K562 (cell line): ENCODE data around the gene CABLES1. TPM values are rescaled to one million over a fixed set of nuclear protein-coding genes. Genes with fewer than 3 reads are reported as not detected.

Experiments
- ATAC-seq: fragments of 200-7000 bp; cut with Tn5 transposase; 3 replicates; pipeline ENCODE4 v1.9.1; 2020; ENCODE audit warnings: moderate library complexity
- BruUV-seq: library from RNA; stranded (reverse); fragments of 400-500 nt; replicated peaks from 2 replicates; lab custom pipeline; 2021; lab: Mats Ljungman, UMichigan
- CTCF ChIA-PET: fragments of 300-600 bp; formaldehyde crosslinking; extraction: SDS; loops from one replicate; lab custom pipeline; 2021; ENCODE audit warnings: low intra/inter-chr PET ratio; lab: Yijun Ruan, JAX
- POLR2A ChIA-PET: fragments of 300-600, 350-650 bp; sonication (Branson Sonifier 250); formaldehyde crosslinking; extraction: SDS; loops from one replicate; lab custom pipeline; 2021; ENCODE audit warnings: antibody characterized with exemption, inconsistent platforms; lab: Yijun Ruan, JAX
- DNase-seq, 4 experiments: peaks; one replicate each; pipeline versions ENCODE4 v3.0.0 to v3.0.0-alpha.2; 2011 to 2018; ENCODE audit warnings: low spot score in 3 of 4, mixed read lengths in 3 of 4; ENCODE audit errors: extremely low read depth in 1 of 4
- FAIRE-seq: peaks from 2 replicates; lab custom pipeline; 2011; peaks lifted over from hg19 to GRCh38; lab: Jason Lieb, UNC
- H2AFZ ChIP-seq: 2 replicates; pipeline ENCODE4 v1.6.0; 2011; ENCODE audit warnings: low read depth, low read length, control low read depth, inconsistent platforms
- H3K27ac ChIP-seq: fragments of 200-600 bp; 3 replicates; pipeline ENCODE4 v1.8.0; 2011; ENCODE audit warnings: low read depth, mild to moderate bottlenecking, control low read depth, inconsistent platforms, low read length, moderate library complexity, mixed read lengths; ENCODE audit errors: extremely low read depth
- H3K27me3 ChIP-seq, 2 experiments: fragments of 300-600 bp in 1 of 2; 2 replicates in 1 of 2; 3 replicates in 1 of 2; pipeline versions ENCODE4 v1.6.0 to v1.8.0; 2011; ENCODE audit warnings: inconsistent platforms in 2 of 2, low read length in 2 of 2, mild to moderate bottlenecking in 1 of 2, mixed read lengths in 1 of 2, moderate library complexity in 1 of 2; ENCODE audit not compliant: control insufficient read depth in 2 of 2, insufficient read depth in 2 of 2
- H3K36me3 ChIP-seq: fragments of 300-600 bp; 3 replicates; pipeline ENCODE4 v1.8.0; 2011; ENCODE audit warnings: mild to moderate bottlenecking, low read length, inconsistent platforms; ENCODE audit not compliant: control insufficient read depth, insufficient read depth
- H3K4me1 ChIP-seq, 2 experiments: fragments of 200-600 bp in 1 of 2; replicated peaks in 1 of 2; 2 replicates in 1 of 2; 3 replicates in 1 of 2; pipeline versions ENCODE4 v1.5.1 to v1.8.0; 2011; ENCODE audit warnings: inconsistent platforms in 2 of 2, low read length in 2 of 2, mild to moderate bottlenecking in 1 of 2, mixed read lengths in 1 of 2, moderate library complexity in 1 of 2; ENCODE audit not compliant: control insufficient read depth in 2 of 2, insufficient read depth in 2 of 2
- H3K4me2 ChIP-seq: 2 replicates; pipeline ENCODE4 v1.6.1; 2011; ENCODE audit warnings: low read length, control low read depth, inconsistent platforms, mixed read lengths; ENCODE audit not compliant: insufficient read depth
- H3K4me3 ChIP-seq: fragments of 200-600 bp; sonication (generic), shearing (Covaris generic); 2 replicates; pipeline ENCODE4 v1.5.1; 2016; ENCODE audit warnings: control low read depth, inconsistent platforms
- H3K79me2 ChIP-seq: fragments of 200-600 bp; 3 replicates; pipeline ENCODE4 v1.8.0; 2011; ENCODE audit warnings: low read length, inconsistent platforms; ENCODE audit not compliant: control insufficient read depth, insufficient read depth
- H3K9ac ChIP-seq, 2 experiments: 2 replicates each; pipeline versions ENCODE4 v1.6.0 to v1.6.1; 2011; ENCODE audit warnings: low read depth in 2 of 2, low read length in 2 of 2, control low read depth in 1 of 2, inconsistent platforms in 1 of 2, mild to moderate bottlenecking in 1 of 2, mixed read lengths in 1 of 2; ENCODE audit not compliant: insufficient read depth in 1 of 2
- H3K9me1 ChIP-seq: one replicate; pipeline ENCODE4 v1.6.0; 2011; ENCODE audit warnings: inconsistent platforms, mild to moderate bottlenecking, low read length, moderate library complexity; ENCODE audit not compliant: control insufficient read depth, insufficient read depth
- H3K9me3 ChIP-seq: replicated peaks from 2 replicates; pipeline ENCODE4 v1.5.1; 2011; ENCODE audit warnings: low read depth, low read length, inconsistent platforms; ENCODE audit not compliant: control insufficient read depth, insufficient read depth
- H4K20me1 ChIP-seq: replicated peaks from 2 replicates; pipeline ENCODE4 v1.6.1; 2011; ENCODE audit warnings: low read length, inconsistent platforms, mixed read lengths; ENCODE audit not compliant: control insufficient read depth, insufficient read depth
- CREBBP ChIP-seq: IDR thresholded peaks from one replicate; pipeline ENCODE4 v1.6.1; 2012; ENCODE audit warnings: low read depth, mild to moderate bottlenecking, control low read depth, inconsistent platforms, low read length
- GTF3C2 ChIP-seq: IDR thresholded peaks from 3 replicates; pipeline ENCODE4 v1.6.1; 2011; ENCODE audit warnings: borderline replicate concordance, mild to moderate bottlenecking, moderate library complexity; ENCODE audit not compliant: insufficient read length; ENCODE audit errors: extremely low read depth
- HDAC2 ChIP-seq: fragments of 450-650 bp; IDR thresholded peaks from 2 replicates; pipeline ENCODE4 v1.6.1; 2016; ENCODE audit warnings: mild to moderate bottlenecking
- MEIS2 ChIP-seq: fragments of 450-650 bp; IDR thresholded peaks from 2 replicates; pipeline ENCODE4 v1.6.1; 2014; ENCODE audit warnings: mild to moderate bottlenecking; ENCODE audit not compliant: partially characterized antibody
- NBN ChIP-seq: fragments of 450-650 bp; IDR thresholded peaks from 2 replicates; pipeline ENCODE4 v1.6.1; 2016; ENCODE audit warnings: low read depth, mild to moderate bottlenecking
- PCBP1 ChIP-seq: fragments of 200-400 bp; formaldehyde crosslinking; IDR thresholded peaks from 2 replicates; pipeline ENCODE4 v1.6.1; 2018; ENCODE audit warnings: mild to moderate bottlenecking, low read depth, low read length; ENCODE audit not compliant: poor library complexity, severe bottlenecking
- POLR2AphosphoS5 ChIP-seq: IDR thresholded peaks from 2 replicates; pipeline ENCODE4 v1.6.1; 2011; ENCODE audit warnings: mild to moderate bottlenecking, low read depth, low read length, moderate library complexity; ENCODE audit not compliant: control insufficient read depth, insufficient read depth
- SIRT6 ChIP-seq: IDR thresholded peaks from one replicate; pipeline ENCODE4 v1.6.1; 2012; ENCODE audit warnings: low read depth, mild to moderate bottlenecking, control low read depth, inconsistent platforms, low read length, moderate library complexity
- SRSF1 ChIP-seq: fragments of 200-400 bp; formaldehyde crosslinking; IDR thresholded peaks from 2 replicates; pipeline ENCODE4 v1.6.1; 2017; ENCODE audit warnings: mild to moderate bottlenecking, low read depth, low read length, moderate library complexity
- ZFP1 ChIP-seq: fragments of 450-650 bp; formaldehyde crosslinking; IDR thresholded peaks from 2 replicates; pipeline ENCODE4 v1.4.0; 2020; ENCODE audit warnings: mild to moderate bottlenecking, mixed read lengths
- ZZZ3 ChIP-seq: fragments of 450-650 bp; IDR thresholded peaks from 2 replicates; pipeline ENCODE4 v1.6.1; 2016; ENCODE audit warnings: antibody characterized with exemption, mild to moderate bottlenecking, moderate library complexity
- WGBS: fragments of 100-300 bp; shearing (Covaris generic); methylation state at CpG from one replicate; pipeline ENCODE4 v1.1.6; 2016; ENCODE audit warnings: low coverage, mixed read lengths; ENCODE audit not compliant: insufficient coverage; ENCODE audit errors: missing lambda C conversion rate; 5-methylcytosine and 5-hydroxymethylcytosine counted together
- in situ Hi-C: fragments of 300-500 bp; cut with MboI; formaldehyde crosslinking; loops from 4 replicates; pipeline ENCODE4 v1.15.0; 2018; ENCODE audit warnings: inconsistent platforms, mixed read lengths
- intact Hi-C: fragments of 100-400 bp; cut with micrococcal nuclease; formaldehyde crosslinking; loops from 2 replicates; pipeline ENCODE4 v1.14.2; 2022
- polyA plus RNA-seq, 8 experiments: library from polyadenylated mRNA; depleted of rRNA in 4 of 8; stranded (reverse) in 5 of 8; unstranded in 3 of 8; fragments of >200 nt; fragmentation: Nextera tagmentation in 2 of 8; fragmentation: Illumina TruSeq in 1 of 8; extraction: Ambion mirVana in 2 of 8; extraction: Trizol in 1 of 8; gene quantifications; 2 replicates each; pipeline versions ENCODE4 v1.2.1 to v1.2.3, GENCODE V29; 2011 to 2014; ENCODE audit warnings: inconsistent platforms in 1 of 8, missing spikeins in 1 of 8
- total RNA-seq, 7 experiments: library from RNA; depleted of rRNA in 6 of 7; stranded (reverse); fragments of >200 nt in 6 of 7; fragmentation: Illumina TruSeq in 2 of 7; extraction: Trizol in 2 of 7; gene quantifications; 2 replicates each; pipeline versions ENCODE4 v1.2.1 to v1.2.3, GENCODE V29; 2011 to 2021; ENCODE audit warnings: low replicate concordance in 1 of 7
- TF ChIP-seq, protein P1 (sequence below), 2 experiments: fragments of 250-450 bp in 1 of 2; fragments of 450-650 bp in 1 of 2; sonication (Bioruptor Pico) in 1 of 2; IDR thresholded peaks; 2 replicates each; pipeline versions ENCODE4 v1.6.1 to v1.8.0; 2016 to 2021; ENCODE audit warnings: mild to moderate bottlenecking in 2 of 2, moderate library complexity in 2 of 2, missing compliant biosample characterization in 1 of 2, missing genetic modification characterization in 1 of 2

Gene CABLES1
- total and polyA plus RNA-seq, 9 of the 15 experiments (the other 6 are each of a cell fraction or from before 2014, with no cell fraction given): 0.04 to 0.10 (median 0.06) TPM; not detected in 3

DNA sequence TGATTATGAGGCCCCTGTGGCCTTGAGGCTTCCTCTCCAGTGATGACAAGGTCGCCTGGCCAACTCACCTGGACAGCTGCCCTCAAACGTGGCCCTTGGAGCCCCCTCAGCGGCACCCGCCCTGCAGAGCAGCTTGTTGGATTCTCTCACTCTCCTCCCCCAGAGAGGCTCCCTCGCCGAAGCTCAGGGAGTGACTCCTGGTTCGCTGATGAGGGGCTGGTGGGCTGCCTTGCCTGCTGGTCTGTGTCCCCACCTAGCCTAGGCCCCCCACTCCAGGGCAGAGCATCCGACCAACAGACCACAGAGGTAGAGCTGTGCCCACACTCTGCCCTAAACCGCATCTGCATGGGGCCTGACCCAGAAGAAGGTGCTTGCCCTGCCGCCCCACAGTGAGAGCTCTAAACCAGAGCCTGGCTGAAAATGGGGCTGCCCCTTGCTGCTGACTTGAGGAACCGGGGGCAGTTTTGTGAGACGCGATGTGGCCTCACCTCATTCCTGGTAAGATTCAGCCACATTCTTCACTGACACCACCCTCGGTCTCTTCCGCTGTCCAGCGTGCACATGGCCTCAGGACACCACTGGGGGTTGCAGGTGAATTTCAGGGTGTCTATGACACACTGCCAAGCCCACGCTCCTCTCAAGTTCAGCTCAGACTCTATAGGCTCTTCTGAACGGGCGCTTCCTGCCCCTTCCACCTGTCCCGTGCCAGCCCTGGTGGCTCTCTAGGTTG is 131.6 kb downstream of the CABLES1 start:
- H3K4me3 ChIP-seq: no peak overlapping the region
- H3K27me3 ChIP-seq: no peaks in the 10 kb centered on the region; a peak in 1 of 5 replicates
- H3K9me1 ChIP-seq: no peaks in the 10 kb centered on the region
- FAIRE-seq: no peak
- no peak overlapping the region for H3K4me2 ChIP-seq
- WGBS: 38% methylated on average over 20 of the region's 20 CpGs
- no peak for DNase-seq
- POLR2A ChIA-PET: interaction anchor here (0.7 to 1.0 kb wide), 2 partner anchors 37 to 266 kb away, joined by 3 read pairs; no protein-coding TSS in a partner anchor
- H3K9me3 ChIP-seq: peaks cover 6% of the 10 kb centered on the region
- H2AFZ ChIP-seq: no peak overlapping the region
- CTCF ChIA-PET: interaction anchor here (0.6 kb wide), 1 partner anchor 155 kb away, joined by 3 read pairs; no protein-coding TSS in a partner anchor
- no TSS peak for BruUV-seq
- in situ Hi-C loops (no loop called here), intact Hi-C loops (no loop called here)
- H3K27ac ChIP-seq: no peak overlapping the region
- no peak overlapping the region for H3K9ac ChIP-seq
- H3K79me2 ChIP-seq: no peaks in the 10 kb centered on the region
- H3K36me3 ChIP-seq: no peaks in the 10 kb centered on the region
- no peak for ATAC-seq
- peaks cover 3 to 8% of the 10 kb centered on the region in 2 experiments for H3K4me1 ChIP-seq
- TF ChIP-seq GTF3C2 (no peak), ZZZ3 (no peak), NBN (no peak), HDAC2 (no peak), PCBP1 (no peak), MEIS2 (no peak), CREBBP (no peak), SRSF1 (no peak), SIRT6 (no peak), POLR2AphosphoS5 (no peak), ZFP1 (CRISPR knock-in tag) (no peak)
- TF ChIP-seq, protein P1, sequence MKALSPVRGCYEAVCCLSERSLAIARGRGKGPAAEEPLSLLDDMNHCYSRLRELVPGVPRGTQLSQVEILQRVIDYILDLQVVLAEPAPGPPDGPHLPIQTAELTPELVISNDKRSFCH (CRISPR knock-in tag; IDR thresholded peaks at IDR 0.05): no peak
- TF ChIP-seq, protein P1 (tag; IDR thresholded peaks at IDR 0.05): no peak
- H4K20me1 ChIP-seq: no peaks in the 10 kb centered on the region
